Osteoblast (primary cell): ENCODE measurements around the gene CDH4. TPM values are rescaled to one million over a fixed set of nuclear protein-coding genes. Genes with fewer than 3 reads are reported as not detected.

Source experiments
- DNase-seq: peaks from one replicate; pipeline ENCODE4 v3.0.0; 2011; ENCODE audit warnings: low spot score, mixed read lengths; ENCODE audit not compliant: insufficient read length; ENCODE audit errors: missing footprints
- H2AFZ ChIP-seq: 2 replicates; pipeline ENCODE4 v1.6.0; 2011; ENCODE audit warnings: mild to moderate bottlenecking, low read length
- H3K27ac ChIP-seq: 2 replicates; pipeline ENCODE4 v1.5.1; 2011; ENCODE audit warnings: mild to moderate bottlenecking, low read depth, low read length, moderate library complexity
- H3K27me3 ChIP-seq: 2 replicates; pipeline ENCODE4 v1.6.0; 2012; ENCODE audit warnings: mild to moderate bottlenecking, control low read depth, inconsistent platforms, low read length, moderate library complexity; ENCODE audit not compliant: insufficient read depth
- H3K36me3 ChIP-seq: 2 replicates; pipeline ENCODE4 v1.5.1; 2011; ENCODE audit warnings: mild to moderate bottlenecking, low read length, control low read depth, moderate library complexity; ENCODE audit not compliant: insufficient read depth
- H3K4me1 ChIP-seq: 2 replicates; pipeline ENCODE4 v1.5.1; 2011; ENCODE audit warnings: mild to moderate bottlenecking, low read length, control low read depth, moderate library complexity; ENCODE audit not compliant: insufficient read depth
- H3K4me2 ChIP-seq: 2 replicates; pipeline ENCODE4 v1.6.0; 2011; ENCODE audit warnings: mild to moderate bottlenecking, low read length; ENCODE audit not compliant: insufficient read depth
- H3K4me3 ChIP-seq: fragments of 200-600 bp; sonication (generic); 3 replicates; pipeline ENCODE4 v1.5.1; 2012; ENCODE audit warnings: mild to moderate bottlenecking, low read length, inconsistent platforms; ENCODE audit not compliant: insufficient read depth
- H3K79me2 ChIP-seq: 2 replicates; pipeline ENCODE4 v1.6.0; 2012; ENCODE audit warnings: mild to moderate bottlenecking, low read length, control low read depth, inconsistent platforms; ENCODE audit not compliant: insufficient read depth
- H3K9me3 ChIP-seq: 2 replicates; pipeline ENCODE4 v1.5.1; 2011; ENCODE audit warnings: low read depth, low read length, control low read depth
- H4K20me1 ChIP-seq: 2 replicates; pipeline ENCODE4 v1.6.0; 2012; ENCODE audit warnings: mild to moderate bottlenecking, low read length, control low read depth; ENCODE audit not compliant: insufficient read depth
- total RNA-seq: library from RNA; depleted of rRNA; stranded (reverse); fragments of >200 nt; gene quantifications from 2 replicates; pipeline ENCODE4 v1.2.3, GENCODE V29; 2012
- TF ChIP-seq, protein P1 (sequence below): IDR thresholded peaks from 2 replicates; pipeline ENCODE4 v1.5.1; 2011; ENCODE audit warnings: mild to moderate bottlenecking, low read depth, low read length, moderate library complexity; ENCODE audit errors: extremely low read depth

Gene CDH4
- total RNA-seq, 1 donor: 1.1 TPM

DNA sequence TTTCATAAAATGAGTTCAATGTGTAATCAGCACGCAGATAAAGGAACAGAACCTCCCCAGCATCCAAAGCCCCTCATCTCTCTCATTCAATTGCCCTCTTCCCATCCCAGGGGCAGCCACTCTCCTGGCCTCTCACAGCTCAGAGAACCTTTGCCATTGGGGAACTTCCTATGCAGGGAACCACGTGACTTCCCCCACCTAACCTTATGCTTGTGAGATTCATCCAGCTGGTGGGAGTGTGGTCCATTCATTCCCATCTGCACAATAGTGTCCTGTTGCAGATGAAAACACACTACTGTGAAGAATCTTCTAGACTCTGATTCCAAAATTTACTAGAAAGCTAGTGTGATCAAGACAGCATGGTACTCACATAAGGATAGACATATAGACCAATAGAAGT, 299.3 kb downstream of the CDH4 start:
- TF ChIP-seq, protein P1, sequence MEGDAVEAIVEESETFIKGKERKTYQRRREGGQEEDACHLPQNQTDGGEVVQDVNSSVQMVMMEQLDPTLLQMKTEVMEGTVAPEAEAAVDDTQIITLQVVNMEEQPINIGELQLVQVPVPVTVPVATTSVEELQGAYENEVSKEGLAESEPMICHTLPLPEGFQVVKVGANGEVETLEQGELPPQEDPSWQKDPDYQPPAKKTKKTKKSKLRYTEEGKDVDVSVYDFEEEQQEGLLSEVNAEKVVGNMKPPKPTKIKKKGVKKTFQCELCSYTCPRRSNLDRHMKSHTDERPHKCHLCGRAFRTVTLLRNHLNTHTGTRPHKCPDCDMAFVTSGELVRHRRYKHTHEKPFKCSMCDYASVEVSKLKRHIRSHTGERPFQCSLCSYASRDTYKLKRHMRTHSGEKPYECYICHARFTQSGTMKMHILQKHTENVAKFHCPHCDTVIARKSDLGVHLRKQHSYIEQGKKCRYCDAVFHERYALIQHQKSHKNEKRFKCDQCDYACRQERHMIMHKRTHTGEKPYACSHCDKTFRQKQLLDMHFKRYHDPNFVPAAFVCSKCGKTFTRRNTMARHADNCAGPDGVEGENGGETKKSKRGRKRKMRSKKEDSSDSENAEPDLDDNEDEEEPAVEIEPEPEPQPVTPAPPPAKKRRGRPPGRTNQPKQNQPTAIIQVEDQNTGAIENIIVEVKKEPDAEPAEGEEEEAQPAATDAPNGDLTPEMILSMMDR: no peak
- Histone ChIP-seq H3K27me3 (no peaks in the 10 kb centered on the region), H3K79me2 (no peaks in the 10 kb centered on the region), H3K4me1 (peaks cover 8% of the 10 kb centered on the region), H3K4me3 (no peak overlapping the region), H3K36me3 (no peaks in the 10 kb centered on the region), H4K20me1 (no peaks in the 10 kb centered on the region), H3K4me2 (no peak overlapping the region), H2AFZ (no peak overlapping the region), H3K27ac (no peak overlapping the region), H3K9me3 (no peaks in the 10 kb centered on the region)
- DNase-seq: no peak

DNA sequence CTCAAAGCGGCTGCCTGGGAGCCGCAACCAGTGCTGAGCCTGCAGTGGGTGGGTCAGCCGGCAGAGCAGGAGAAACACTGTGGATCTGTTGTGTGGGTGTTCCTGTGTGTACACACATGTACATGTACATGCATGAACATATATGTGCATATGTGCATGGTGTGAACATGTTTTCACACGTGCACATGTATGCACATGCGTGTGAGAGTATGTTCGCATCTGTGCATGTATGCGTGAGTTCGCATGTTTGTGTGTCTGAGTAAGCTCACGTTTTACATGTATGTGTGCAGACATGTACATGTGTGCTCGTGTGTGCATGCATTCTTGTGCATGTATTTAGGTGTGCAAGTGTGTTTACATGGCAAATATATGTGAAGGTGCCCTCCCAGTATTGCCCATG, 302.6 kb downstream of the CDH4 start:
- H2AFZ ChIP-seq: no peak overlapping the region
- TF ChIP-seq, protein P1: no peak
- H3K4me3 ChIP-seq: no peak overlapping the region
- no peaks in the 10 kb centered on the region for H3K27me3 ChIP-seq
- no peak overlapping the region for H3K27ac ChIP-seq
- no peaks in the 10 kb centered on the region for H3K36me3 ChIP-seq
- no peaks in the 10 kb centered on the region for H3K79me2 ChIP-seq
- no peak for DNase-seq
- H3K4me2 ChIP-seq: no peak overlapping the region
- no peaks in the 10 kb centered on the region for H4K20me1 ChIP-seq
- no peaks in the 10 kb centered on the region for H3K9me3 ChIP-seq
- H3K4me1 ChIP-seq: peaks cover 8% of the 10 kb centered on the region

DNA sequence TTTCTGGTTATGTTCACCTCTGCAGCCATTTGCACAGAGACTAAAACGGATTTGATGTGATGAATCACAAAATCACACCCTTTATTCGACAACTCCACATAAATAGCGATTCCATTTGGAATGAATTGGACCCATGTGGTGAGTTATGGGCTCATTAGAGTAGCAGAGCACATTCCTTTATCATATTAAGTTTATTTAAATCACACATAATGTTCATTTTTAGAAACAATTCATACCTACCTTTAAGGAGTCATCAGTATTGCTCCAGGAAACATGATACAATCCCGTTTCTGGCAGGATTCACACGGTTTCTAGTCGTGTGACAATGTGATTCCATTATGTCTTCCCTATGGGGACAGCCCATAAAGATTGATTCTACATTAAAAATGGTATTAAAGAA, 303.5 kb downstream of the CDH4 start:
- Histone ChIP-seq H3K4me3 (no peak overlapping the region), H3K4me1 (peaks cover 12% of the 10 kb centered on the region), H2AFZ (no peak overlapping the region), H3K27me3 (no peaks in the 10 kb centered on the region), H3K27ac (peak overlapping the region; percentile 17), H3K9me3 (no peaks in the 10 kb centered on the region), H4K20me1 (no peaks in the 10 kb centered on the region), H3K36me3 (no peaks in the 10 kb centered on the region), H3K79me2 (no peaks in the 10 kb centered on the region), H3K4me2 (no peak overlapping the region)
- TF ChIP-seq, protein P1: no peak
- no peak for DNase-seq

DNA sequence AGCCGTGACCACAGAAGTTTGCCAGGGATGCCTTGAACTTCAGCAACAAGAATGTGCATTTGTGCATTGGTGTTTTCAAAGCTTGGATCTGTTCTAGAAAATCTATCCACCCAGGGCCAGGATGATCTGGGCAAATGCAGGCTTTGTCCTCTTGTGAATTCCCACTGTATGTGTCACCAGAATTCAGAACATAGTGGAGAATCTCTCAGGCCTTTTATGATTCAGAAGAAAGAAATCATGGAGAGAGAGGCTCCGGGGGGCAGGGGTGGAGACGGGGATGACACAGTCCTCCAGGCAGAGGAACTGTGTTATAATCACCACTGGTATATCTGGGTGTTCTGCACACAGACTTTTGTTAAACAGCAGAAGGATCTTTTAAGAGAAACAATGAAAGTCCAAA, 304.1 kb downstream of the CDH4 start:
- Histone ChIP-seq H3K79me2 (no peaks in the 10 kb centered on the region), H3K4me2 (no peak overlapping the region), H3K27me3 (no peaks in the 10 kb centered on the region), H2AFZ (no peak overlapping the region), H3K9me3 (no peaks in the 10 kb centered on the region), H3K27ac (peak overlapping the region; percentile 17), H3K4me1 (peaks cover 12% of the 10 kb centered on the region), H3K4me3 (no peak overlapping the region), H4K20me1 (no peaks in the 10 kb centered on the region), H3K36me3 (no peaks in the 10 kb centered on the region)
- TF ChIP-seq, protein P1: no peak
- DNase-seq: peak; percentile 98
